ENCODE data around the gene SGPP2. TPM values are rescaled to one million over a fixed set of nuclear protein-coding genes. Genes with fewer than 3 reads are reported as not detected.

SGPP2 gene
- total and polyA plus RNA-seq, 10 donors: 0.13 to 3.1 (median 1.9) TPM

- Histone ChIP-seq H3K9me3 (no peaks in the 10 kb centered on the region), H3K36me3 (no peaks in the 10 kb centered on the region), H3K4me1 (no peaks in the 10 kb centered on the region), H3K27ac (no peak overlapping the region), H3K4me3 (no peak overlapping the region), H3K27me3 (replicated peaks in 1 of 7) (no peaks in the 10 kb centered on the region)
- 90 to 98% (median 95%) methylated on average over 1 of the region's 1 CpG for WGBS, 5 donors
- TF ChIP-seq, protein P1, sequence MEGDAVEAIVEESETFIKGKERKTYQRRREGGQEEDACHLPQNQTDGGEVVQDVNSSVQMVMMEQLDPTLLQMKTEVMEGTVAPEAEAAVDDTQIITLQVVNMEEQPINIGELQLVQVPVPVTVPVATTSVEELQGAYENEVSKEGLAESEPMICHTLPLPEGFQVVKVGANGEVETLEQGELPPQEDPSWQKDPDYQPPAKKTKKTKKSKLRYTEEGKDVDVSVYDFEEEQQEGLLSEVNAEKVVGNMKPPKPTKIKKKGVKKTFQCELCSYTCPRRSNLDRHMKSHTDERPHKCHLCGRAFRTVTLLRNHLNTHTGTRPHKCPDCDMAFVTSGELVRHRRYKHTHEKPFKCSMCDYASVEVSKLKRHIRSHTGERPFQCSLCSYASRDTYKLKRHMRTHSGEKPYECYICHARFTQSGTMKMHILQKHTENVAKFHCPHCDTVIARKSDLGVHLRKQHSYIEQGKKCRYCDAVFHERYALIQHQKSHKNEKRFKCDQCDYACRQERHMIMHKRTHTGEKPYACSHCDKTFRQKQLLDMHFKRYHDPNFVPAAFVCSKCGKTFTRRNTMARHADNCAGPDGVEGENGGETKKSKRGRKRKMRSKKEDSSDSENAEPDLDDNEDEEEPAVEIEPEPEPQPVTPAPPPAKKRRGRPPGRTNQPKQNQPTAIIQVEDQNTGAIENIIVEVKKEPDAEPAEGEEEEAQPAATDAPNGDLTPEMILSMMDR (IDR thresholded peaks at IDR 0.05 in 8 of 11, conservative IDR thresholded peaks at IDR 0.05 in 3 of 11): no peak
- no peak for TF ChIP-seq POLR2AphosphoS5 (IDR thresholded peaks at IDR 0.05)
- TF ChIP-seq POLR2A (IDR thresholded peaks at IDR 0.05): no peak
- intact Hi-C loops (cut with DNase I; ENCODE audit: low total_unique reads): no loop called here
- no peak for DNase-seq
Measured at GRCh38 chr2:222439692-222440091, 15.3 kb downstream of the SGPP2 start.

- 42 to 69% (median 48%) methylated on average over 4 of the region's 4 CpGs for WGBS, 5 donors
- TF ChIP-seq POLR2A (IDR thresholded peaks at IDR 0.05) (no peak), POLR2AphosphoS5 (IDR thresholded peaks at IDR 0.05) (no peak)
- TF ChIP-seq, protein P1 (IDR thresholded peaks at IDR 0.05 in 8 of 11, conservative IDR thresholded peaks at IDR 0.05 in 3 of 11): no peak
- Histone ChIP-seq H3K36me3 (no peaks in the 10 kb centered on the region), H3K4me1 (no peaks in the 10 kb centered on the region), H3K27me3 (replicated peaks in 1 of 7) (no peaks in the 10 kb centered on the region), H3K27ac (no peak overlapping the region), H3K4me3 (no peak overlapping the region), H3K9me3 (no peaks in the 10 kb centered on the region)
- DNase-seq: no peak
- intact Hi-C loops (cut with DNase I; ENCODE audit: low total_unique reads): no loop called here
Measured at GRCh38 chr2:222440673-222441422, 16.5 kb downstream of the SGPP2 start.

GRCh38 chr2:222442665-222443064, 18.3 kb downstream of the SGPP2 start:
- TF ChIP-seq POLR2A (IDR thresholded peaks at IDR 0.05): no peak
- TF ChIP-seq POLR2AphosphoS5 (IDR thresholded peaks at IDR 0.05): no peak
- TF ChIP-seq, protein P1 (IDR thresholded peaks at IDR 0.05 in 8 of 11, conservative IDR thresholded peaks at IDR 0.05 in 3 of 11): no peak

DNA sequence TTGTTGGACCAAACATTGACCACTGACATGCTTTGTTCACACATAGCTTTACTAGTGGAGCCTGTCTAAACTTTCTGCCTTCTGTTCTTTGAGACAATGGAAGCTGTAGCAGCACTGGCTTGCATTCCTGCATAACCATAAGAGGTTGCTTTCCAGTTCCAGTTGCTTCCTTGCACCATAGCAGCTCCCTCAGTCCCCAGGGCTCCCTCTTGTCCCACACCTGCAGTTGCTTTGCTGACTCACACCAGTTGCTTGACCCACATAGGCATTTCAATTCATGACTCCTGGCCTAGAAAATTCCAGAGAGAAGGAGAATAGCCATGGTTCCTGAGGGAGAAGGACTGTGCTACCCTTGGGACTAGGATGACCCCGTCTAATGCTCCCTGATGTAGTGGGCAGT, 20.9 kb downstream of the SGPP2 start:
- DNase-seq: no peak
- Histone ChIP-seq H3K36me3 (no peaks in the 10 kb centered on the region), H3K4me3 (no peak overlapping the region), H3K27ac (no peak overlapping the region), H3K9me3 (no peaks in the 10 kb centered on the region), H3K4me1 (peaks cover 0 to 22% (median 6%) of the 10 kb centered on the region in 6 donors), H3K27me3 (replicated peaks in 1 of 7) (no peaks in the 10 kb centered on the region)
- no peak for TF ChIP-seq POLR2AphosphoS5 (IDR thresholded peaks at IDR 0.05)
- intact Hi-C loops (cut with DNase I; ENCODE audit: low total_unique reads): no loop called here
- 70 to 92% (median 90%) methylated on average over 1 of the region's 1 CpG for WGBS, 5 donors

More at GRCh38 chr2:222442665-222443064, 18.3 kb downstream of the SGPP2 start:
- H3K27me3 ChIP-seq (replicated peaks in 1 of 7): no peaks in the 10 kb centered on the region
- intact Hi-C loops (cut with DNase I; ENCODE audit: low total_unique reads): no loop called here
- 63 to 86% (median 67%) methylated on average over 5 of the region's 5 CpGs for WGBS, 5 donors
- no peaks in the 10 kb centered on the region for H3K9me3 ChIP-seq
- H3K27ac ChIP-seq: no peak overlapping the region
- H3K4me3 ChIP-seq: no peak overlapping the region
- no peaks in the 10 kb centered on the region for H3K36me3 ChIP-seq
- DNase-seq: no peak
- peaks cover 0 to 3% (median 0%) of the 10 kb centered on the region in 6 donors for H3K4me1 ChIP-seq
